HepG2 (cell line): ENCODE measurements around the gene CBLN3. TPM values are rescaled to one million over a fixed set of nuclear protein-coding genes. Genes with fewer than 3 reads are reported as not detected.

Source experiments
- ATAC-seq: fragments of 200-7000 bp; cut with Tn5 transposase; 3 replicates; pipeline ENCODE4 v1.9.1; 2020; ENCODE audit warnings: mild to moderate bottlenecking, moderate library complexity
- BruUV-seq: library from RNA; stranded (reverse); fragments of 400-500 nt; replicated peaks from 2 replicates; lab custom pipeline; 2021; lab: Mats Ljungman, UMichigan
- CTCF ChIA-PET: fragments of 300-600 bp; formaldehyde crosslinking; extraction: SDS; loops from one replicate; lab custom pipeline; 2021; ENCODE audit warnings: low total read pairs, inconsistent platforms, low intra/inter-chr PET ratio; lab: Yijun Ruan, JAX
- POLR2A ChIA-PET: fragments of 350-600 bp; sonication (Branson Sonifier 250); formaldehyde crosslinking; loops from one replicate; lab custom pipeline; 2020; ENCODE audit warnings: antibody characterized with exemption, inconsistent platforms; lab: Yijun Ruan, JAX
- DNase-seq: peaks from one replicate; pipeline ENCODE4 v3.0.0-alpha.2; 2015; ENCODE audit warnings: low spot score
- FAIRE-seq: peaks from 3 replicates; lab custom pipeline; 2011; peaks lifted over from hg19 to GRCh38; lab: Jason Lieb, UNC
- H2AFZ ChIP-seq: one replicate; pipeline ENCODE4 v1.6.1; 2011; ENCODE audit warnings: low read length, inconsistent platforms
- H3K27ac ChIP-seq: fragments of 300-600 bp; 3 replicates; pipeline ENCODE4 v1.8.0; 2011; ENCODE audit warnings: mixed run types, mild to moderate bottlenecking, mixed read lengths, low read length, inconsistent platforms; ENCODE audit not compliant: insufficient read depth; ENCODE audit errors: extremely low read length
- H3K27me3 ChIP-seq, 2 experiments: fragments of 200-600 bp in 1 of 2; 2 replicates in 1 of 2; 3 replicates in 1 of 2; pipeline versions ENCODE4 v1.6.0 to v1.8.0; 2011; ENCODE audit warnings: low read length in 2 of 2, mild to moderate bottlenecking in 2 of 2, moderate library complexity in 2 of 2, inconsistent platforms in 1 of 2; ENCODE audit not compliant: insufficient read depth in 2 of 2, control insufficient read depth in 1 of 2
- H3K36me3 ChIP-seq, 2 experiments: fragments of 200-600 bp in 1 of 2; replicated peaks in 1 of 2; 2 replicates in 1 of 2; 3 replicates in 1 of 2; pipeline versions ENCODE4 v1.5.1 to v1.8.0; 2011; ENCODE audit warnings: low read length in 2 of 2, inconsistent platforms in 1 of 2; ENCODE audit not compliant: insufficient read depth in 2 of 2, control insufficient read depth in 1 of 2
- H3K4me1 ChIP-seq: 2 replicates; pipeline ENCODE4 v1.5.1; 2012; ENCODE audit warnings: low read length, inconsistent platforms; ENCODE audit not compliant: insufficient read depth
- H3K4me2 ChIP-seq: 2 replicates; pipeline ENCODE4 v1.6.0; 2011; ENCODE audit warnings: low read depth, low read length, inconsistent platforms
- H3K4me3 ChIP-seq, 3 experiments: fragments of 200-600 bp in 1 of 3; sonication (generic), shearing (Covaris generic) in 1 of 3; replicated peaks in 1 of 3; 2 replicates each; pipeline ENCODE4 v1.5.1; 2011 to 2016; ENCODE audit warnings: low read length in 3 of 3, inconsistent platforms in 2 of 3, low read depth in 2 of 3, mild to moderate bottlenecking in 2 of 3, control low read depth in 1 of 3, mixed read lengths in 1 of 3; ENCODE audit not compliant: insufficient read depth in 1 of 3
- H3K79me2 ChIP-seq: one replicate; pipeline ENCODE4 v1.6.1; 2011; ENCODE audit warnings: low read length, inconsistent platforms; ENCODE audit not compliant: insufficient read depth
- H3K9ac ChIP-seq: 2 replicates; pipeline ENCODE4 v1.6.0; 2011; ENCODE audit warnings: mild to moderate bottlenecking, low read depth, low read length, inconsistent platforms; ENCODE audit not compliant: insufficient read depth
- H3K9me3 ChIP-seq: 2 replicates; pipeline ENCODE4 v1.5.1; 2012; ENCODE audit warnings: mild to moderate bottlenecking, low read length
- H4K20me1 ChIP-seq: 2 replicates; pipeline ENCODE4 v1.6.0; 2011; ENCODE audit warnings: inconsistent platforms, mild to moderate bottlenecking, low read length, moderate library complexity; ENCODE audit not compliant: insufficient read depth
- MAFK ChIP-seq, 2 experiments: IDR thresholded peaks in 1 of 2; conservative IDR thresholded peaks in 1 of 2; 2 replicates each; pipeline ENCODE4 v1.6.1; 2011; ENCODE audit warnings: improper control_type of control experiment in 2 of 2, low read length in 2 of 2
- ZNF121 ChIP-seq: sonication (generic); formaldehyde crosslinking; IDR thresholded peaks from 2 replicates; pipeline ENCODE4 v1.5.0; 2020; ENCODE audit warnings: mild to moderate bottlenecking, missing genetic modification reagents
- ZNF331 ChIP-seq: sonication (generic); formaldehyde crosslinking; IDR thresholded peaks from 2 replicates; pipeline ENCODE4 v1.4.0; 2020; ENCODE audit warnings: missing genetic modification reagents
- ZNF484 ChIP-seq: sonication (generic); formaldehyde crosslinking; IDR thresholded peaks from 2 replicates; pipeline ENCODE4 v1.5.1; 2020; ENCODE audit warnings: mild to moderate bottlenecking, low read depth, missing genetic modification reagents, borderline replicate concordance
- ZNF496 ChIP-seq: sonication (generic); formaldehyde crosslinking; IDR thresholded peaks from 2 replicates; pipeline ENCODE4 v1.8.1; 2023; ENCODE audit warnings: mild to moderate bottlenecking, moderate library complexity, missing genetic modification reagents; ENCODE audit not compliant: insufficient replicate concordance
- WGBS: methylation state at CpG from one replicate; pipeline ENCODE4 v1.1.6; 2017; ENCODE audit warnings: low lambda C conversion rate; 5-methylcytosine and 5-hydroxymethylcytosine counted together
- in situ Hi-C: cut with HindIII; loops from 2 replicates; pipeline ENCODE4 v1.10.0; 2017; ENCODE audit warnings: low pct_unique_long_range_greater_than_20kb; ENCODE audit not compliant: extremely low pct_ligation_motif_present
- intact Hi-C: fragments of 100-400 bp; cut with micrococcal nuclease; formaldehyde crosslinking; loops from one replicate; pipeline ENCODE4 v1.10.0; 2022; ENCODE audit not compliant: unreplicated experiment
- polyA plus RNA-seq, 8 experiments: library from polyadenylated mRNA; depleted of rRNA in 3 of 8; stranded (reverse) in 7 of 8; unstranded in 1 of 8; fragments of >200 nt; fragmentation: Illumina TruSeq in 4 of 8; extraction: Trizol in 4 of 8; gene quantifications; 2 replicates each; pipeline versions ENCODE4 v1.2.1 to v1.2.3, GENCODE V29; 2011 to 2016; ENCODE audit warnings: low read depth in 4 of 8, missing spikeins in 1 of 8, mixed read lengths in 1 of 8; ENCODE audit not compliant: insufficient read depth in 1 of 8
- total RNA-seq, 5 experiments: library from RNA; depleted of rRNA; stranded (reverse); fragments of >200 nt; fragmentation: Illumina TruSeq; extraction: Trizol; gene quantifications; 2 replicates each; pipeline ENCODE4 v1.2.3, GENCODE V29; 2016; ENCODE audit warnings: low read depth in 1 of 5
- TF ChIP-seq, protein P1 (sequence below): sonication (generic); formaldehyde crosslinking; conservative IDR thresholded peaks from 2 replicates; pipeline ENCODE4 v1.8.0; 2022; ENCODE audit warnings: low read depth, missing genetic modification reagents
- TF ChIP-seq, protein P2 (sequence below): sonication (generic); formaldehyde crosslinking; IDR thresholded peaks from 2 replicates; pipeline ENCODE4 v1.4.0; 2020; ENCODE audit warnings: missing genetic modification reagents
- TF ChIP-seq, protein P3 (sequence below): sonication (generic); formaldehyde crosslinking; IDR thresholded peaks from 2 replicates; pipeline ENCODE4 v1.4.0; 2020; ENCODE audit warnings: mild to moderate bottlenecking, low read depth, missing genetic modification reagents
- TF ChIP-seq, protein P4 (sequence below): sonication (generic); IDR thresholded peaks from 2 replicates; pipeline ENCODE4 v1.6.1; 2016; ENCODE audit warnings: low read depth, borderline replicate concordance

Gene CBLN3
- total and polyA plus RNA-seq, 2 of the 13 experiments (the other 11 are each of a cell fraction or from before 2014, with no cell fraction given): 0.66 to 0.98 TPM

DNA sequence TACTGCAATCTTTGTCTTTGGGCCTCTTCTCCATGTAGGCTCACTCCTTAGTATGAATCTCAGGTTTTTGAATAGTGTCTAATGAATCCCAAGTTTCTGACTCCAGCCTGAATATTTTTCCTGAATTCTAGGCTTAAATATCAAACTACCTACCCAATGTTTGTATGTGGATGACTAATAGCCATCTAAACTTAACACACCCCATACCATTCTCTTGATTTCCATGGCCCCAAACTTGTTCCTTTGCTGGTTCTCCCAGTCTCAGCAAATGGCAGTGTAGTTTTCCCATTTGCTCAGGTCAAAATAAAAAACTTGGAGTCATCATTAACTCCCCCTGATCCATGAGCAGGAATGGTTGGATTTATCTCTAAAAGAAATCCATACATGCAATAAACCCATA lies 31.9 kb upstream of the CBLN3 start:
- intact Hi-C loops (no loop called here), in situ Hi-C loops (no loop called here)
- Histone ChIP-seq H3K79me2 (no peaks in the 10 kb centered on the region), H4K20me1 (no peaks in the 10 kb centered on the region), H3K4me2 (no peak overlapping the region), H3K9ac (no peak overlapping the region), H3K27me3 (no peaks in the 10 kb centered on the region), H3K4me3 (no peak overlapping the region), H3K4me1 (no peaks in the 10 kb centered on the region), H3K9me3 (no peaks in the 10 kb centered on the region), H3K36me3 (peaks cover 4 to 5% of the 10 kb centered on the region in 2 experiments; a peak in 2 of 5 replicates), H3K27ac (no peak overlapping the region), H2AFZ (no peak overlapping the region)
- TF ChIP-seq MAFK (conservative IDR thresholded peaks at IDR 0.05 in 1 of 2, IDR thresholded peaks at IDR 0.05 in 1 of 2; ENCODE audit: low read length in 2 of 2) (peak in 1 of 2 experiments; percentile 29; a peak in 1 of 4 replicates), ZNF484 (CRISPR knock-in tag) (no peak)
- FAIRE-seq (no peak), DNase-seq (no peak), ATAC-seq (no peak)
- BruUV-seq: no TSS peak
- POLR2A ChIA-PET: interaction anchor here (0.8 kb wide), 1 partner anchor 19 kb away, joined by 4 read pairs; no protein-coding TSS in a partner anchor
- CTCF ChIA-PET: no interaction called here

DNA sequence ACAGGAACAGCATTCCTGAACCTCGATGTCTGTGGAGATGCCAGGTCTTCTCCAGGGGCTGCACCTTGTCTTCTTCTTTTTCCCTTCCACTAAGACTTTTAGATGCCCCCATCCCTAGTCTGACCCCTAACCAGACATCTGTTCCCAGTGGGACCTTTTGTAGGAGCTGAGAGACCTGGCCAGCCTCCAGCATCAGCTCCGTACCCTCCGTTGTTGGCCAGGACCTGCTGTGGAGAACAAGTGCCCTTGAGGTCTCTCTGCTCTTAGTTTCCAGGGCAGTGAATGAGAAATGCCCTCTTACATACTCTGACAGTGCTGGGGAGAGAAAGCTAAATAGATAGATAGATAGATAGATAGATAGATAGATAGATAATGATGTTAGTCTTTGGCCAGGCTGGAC lies 29.9 kb upstream of the CBLN3 start:
- in situ Hi-C loops (no loop called here), intact Hi-C loops (no loop called here)
- BruUV-seq: no TSS peak
- H4K20me1 ChIP-seq: no peaks in the 10 kb centered on the region
- ChIA-PET CTCF (no interaction called here), POLR2A (no interaction called here)
- peak; percentile 14; the same call in 1 of the 3 replicates for ATAC-seq
- no peaks in the 10 kb centered on the region for H3K27me3 ChIP-seq
- H2AFZ ChIP-seq: no peak overlapping the region
- no peaks in the 10 kb centered on the region for H3K4me1 ChIP-seq
- H3K27ac ChIP-seq: no peak overlapping the region
- FAIRE-seq: no peak
- WGBS: 89% methylated on average over 3 of the region's 3 CpGs
- no peak overlapping the region for H3K4me2 ChIP-seq
- H3K9me3 ChIP-seq: peaks cover 6% of the 10 kb centered on the region
- no peak overlapping the region for H3K9ac ChIP-seq
- H3K36me3 ChIP-seq: peaks cover 5 to 9% of the 10 kb centered on the region in 2 experiments; a peak in 3 of 5 replicates
- H3K79me2 ChIP-seq: no peaks in the 10 kb centered on the region
- H3K4me3 ChIP-seq: no peak overlapping the region
- no peak for DNase-seq
- TF ChIP-seq, protein P1, sequence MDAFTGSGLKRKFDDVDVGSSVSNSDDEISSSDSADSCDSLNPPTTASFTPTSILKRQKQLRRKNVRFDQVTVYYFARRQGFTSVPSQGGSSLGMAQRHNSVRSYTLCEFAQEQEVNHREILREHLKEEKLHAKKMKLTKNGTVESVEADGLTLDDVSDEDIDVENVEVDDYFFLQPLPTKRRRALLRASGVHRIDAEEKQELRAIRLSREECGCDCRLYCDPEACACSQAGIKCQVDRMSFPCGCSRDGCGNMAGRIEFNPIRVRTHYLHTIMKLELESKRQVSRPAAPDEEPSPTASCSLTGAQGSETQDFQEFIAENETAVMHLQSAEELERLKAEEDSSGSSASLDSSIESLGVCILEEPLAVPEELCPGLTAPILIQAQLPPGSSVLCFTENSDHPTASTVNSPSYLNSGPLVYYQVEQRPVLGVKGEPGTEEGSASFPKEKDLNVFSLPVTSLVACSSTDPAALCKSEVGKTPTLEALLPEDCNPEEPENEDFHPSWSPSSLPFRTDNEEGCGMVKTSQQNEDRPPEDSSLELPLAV (CRISPR knock-in tag): no peak
- TF ChIP-seq ZNF331 (CRISPR knock-in tag) (no peak), ZNF496 (CRISPR knock-in tag) (no peak), ZNF121 (CRISPR knock-in tag) (no peak)
- TF ChIP-seq, protein P2, sequence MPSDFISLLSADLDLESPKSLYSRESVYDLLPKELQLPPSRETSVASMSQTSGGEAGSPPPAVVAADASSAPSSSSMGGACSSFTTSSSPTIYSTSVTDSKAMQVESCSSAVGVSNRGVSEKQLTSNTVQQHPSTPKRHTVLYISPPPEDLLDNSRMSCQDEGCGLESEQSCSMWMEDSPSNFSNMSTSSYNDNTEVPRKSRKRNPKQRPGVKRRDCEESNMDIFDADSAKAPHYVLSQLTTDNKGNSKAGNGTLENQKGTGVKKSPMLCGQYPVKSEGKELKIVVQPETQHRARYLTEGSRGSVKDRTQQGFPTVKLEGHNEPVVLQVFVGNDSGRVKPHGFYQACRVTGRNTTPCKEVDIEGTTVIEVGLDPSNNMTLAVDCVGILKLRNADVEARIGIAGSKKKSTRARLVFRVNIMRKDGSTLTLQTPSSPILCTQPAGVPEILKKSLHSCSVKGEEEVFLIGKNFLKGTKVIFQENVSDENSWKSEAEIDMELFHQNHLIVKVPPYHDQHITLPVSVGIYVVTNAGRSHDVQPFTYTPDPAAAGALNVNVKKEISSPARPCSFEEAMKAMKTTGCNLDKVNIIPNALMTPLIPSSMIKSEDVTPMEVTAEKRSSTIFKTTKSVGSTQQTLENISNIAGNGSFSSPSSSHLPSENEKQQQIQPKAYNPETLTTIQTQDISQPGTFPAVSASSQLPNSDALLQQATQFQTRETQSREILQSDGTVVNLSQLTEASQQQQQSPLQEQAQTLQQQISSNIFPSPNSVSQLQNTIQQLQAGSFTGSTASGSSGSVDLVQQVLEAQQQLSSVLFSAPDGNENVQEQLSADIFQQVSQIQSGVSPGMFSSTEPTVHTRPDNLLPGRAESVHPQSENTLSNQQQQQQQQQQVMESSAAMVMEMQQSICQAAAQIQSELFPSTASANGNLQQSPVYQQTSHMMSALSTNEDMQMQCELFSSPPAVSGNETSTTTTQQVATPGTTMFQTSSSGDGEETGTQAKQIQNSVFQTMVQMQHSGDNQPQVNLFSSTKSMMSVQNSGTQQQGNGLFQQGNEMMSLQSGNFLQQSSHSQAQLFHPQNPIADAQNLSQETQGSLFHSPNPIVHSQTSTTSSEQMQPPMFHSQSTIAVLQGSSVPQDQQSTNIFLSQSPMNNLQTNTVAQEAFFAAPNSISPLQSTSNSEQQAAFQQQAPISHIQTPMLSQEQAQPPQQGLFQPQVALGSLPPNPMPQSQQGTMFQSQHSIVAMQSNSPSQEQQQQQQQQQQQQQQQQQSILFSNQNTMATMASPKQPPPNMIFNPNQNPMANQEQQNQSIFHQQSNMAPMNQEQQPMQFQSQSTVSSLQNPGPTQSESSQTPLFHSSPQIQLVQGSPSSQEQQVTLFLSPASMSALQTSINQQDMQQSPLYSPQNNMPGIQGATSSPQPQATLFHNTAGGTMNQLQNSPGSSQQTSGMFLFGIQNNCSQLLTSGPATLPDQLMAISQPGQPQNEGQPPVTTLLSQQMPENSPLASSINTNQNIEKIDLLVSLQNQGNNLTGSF (CRISPR knock-in tag): no peak
- TF ChIP-seq, protein P3, sequence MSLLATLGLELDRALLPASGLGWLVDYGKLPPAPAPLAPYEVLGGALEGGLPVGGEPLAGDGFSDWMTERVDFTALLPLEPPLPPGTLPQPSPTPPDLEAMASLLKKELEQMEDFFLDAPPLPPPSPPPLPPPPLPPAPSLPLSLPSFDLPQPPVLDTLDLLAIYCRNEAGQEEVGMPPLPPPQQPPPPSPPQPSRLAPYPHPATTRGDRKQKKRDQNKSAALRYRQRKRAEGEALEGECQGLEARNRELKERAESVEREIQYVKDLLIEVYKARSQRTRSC (CRISPR knock-in tag): no peak
- TF ChIP-seq, protein P4, sequence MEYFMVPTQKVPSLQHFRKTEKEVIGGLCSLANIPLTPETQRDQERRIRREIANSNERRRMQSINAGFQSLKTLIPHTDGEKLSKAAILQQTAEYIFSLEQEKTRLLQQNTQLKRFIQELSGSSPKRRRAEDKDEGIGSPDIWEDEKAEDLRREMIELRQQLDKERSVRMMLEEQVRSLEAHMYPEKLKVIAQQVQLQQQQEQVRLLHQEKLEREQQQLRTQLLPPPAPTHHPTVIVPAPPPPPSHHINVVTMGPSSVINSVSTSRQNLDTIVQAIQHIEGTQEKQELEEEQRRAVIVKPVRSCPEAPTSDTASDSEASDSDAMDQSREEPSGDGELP: no peak
